ENCODE data around the gene UIMC1. TPM values are rescaled to one million over a fixed set of nuclear protein-coding genes. Genes with fewer than 3 reads are reported as not detected.
"Not testable (repeated sequence)": the region's sequence is repeated elsewhere in the genome, so short reads cannot be mapped to it uniquely, and the experiment has no call there.

Gene UIMC1
- total and polyA plus RNA-seq, 3 donors from 2014 or later: 78.3 to 141 (median 89.9) TPM

DNA sequence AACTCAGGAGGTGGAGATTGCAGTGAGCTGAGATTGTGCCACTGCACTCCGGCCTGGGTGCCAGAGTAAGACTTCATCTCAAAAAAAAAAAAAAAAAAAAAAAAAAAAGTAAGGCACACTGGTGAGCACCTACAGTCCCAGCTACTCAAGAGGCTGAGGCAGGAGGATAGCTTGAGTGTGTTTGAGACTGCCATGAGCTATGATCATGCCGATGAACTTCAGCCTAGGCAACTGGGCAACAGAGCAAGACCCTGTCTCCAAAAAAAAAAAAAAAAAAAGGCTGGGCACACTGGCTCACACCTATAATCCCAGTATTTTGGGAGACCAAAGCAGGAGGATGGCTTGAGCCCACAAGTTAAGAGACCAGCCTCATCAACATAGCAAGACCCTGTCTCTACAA, 20.3 kb downstream of the UIMC1 start:
- Histone ChIP-seq H3K27ac (no peak overlapping the region), H3K36me3 (ENCODE audit: low read depth, missing control alignments) (no peaks in the 10 kb centered on the region), H3K27me3 (no peaks in the 10 kb centered on the region), H3K9me3 (no peaks in the 10 kb centered on the region), H3K4me1 (peaks cover 3% of the 10 kb centered on the region), H3K4me3 (no peak overlapping the region)
- TF ChIP-seq POLR2A (IDR thresholded peaks at IDR 0.05): no peak
- TF ChIP-seq, protein P1, sequence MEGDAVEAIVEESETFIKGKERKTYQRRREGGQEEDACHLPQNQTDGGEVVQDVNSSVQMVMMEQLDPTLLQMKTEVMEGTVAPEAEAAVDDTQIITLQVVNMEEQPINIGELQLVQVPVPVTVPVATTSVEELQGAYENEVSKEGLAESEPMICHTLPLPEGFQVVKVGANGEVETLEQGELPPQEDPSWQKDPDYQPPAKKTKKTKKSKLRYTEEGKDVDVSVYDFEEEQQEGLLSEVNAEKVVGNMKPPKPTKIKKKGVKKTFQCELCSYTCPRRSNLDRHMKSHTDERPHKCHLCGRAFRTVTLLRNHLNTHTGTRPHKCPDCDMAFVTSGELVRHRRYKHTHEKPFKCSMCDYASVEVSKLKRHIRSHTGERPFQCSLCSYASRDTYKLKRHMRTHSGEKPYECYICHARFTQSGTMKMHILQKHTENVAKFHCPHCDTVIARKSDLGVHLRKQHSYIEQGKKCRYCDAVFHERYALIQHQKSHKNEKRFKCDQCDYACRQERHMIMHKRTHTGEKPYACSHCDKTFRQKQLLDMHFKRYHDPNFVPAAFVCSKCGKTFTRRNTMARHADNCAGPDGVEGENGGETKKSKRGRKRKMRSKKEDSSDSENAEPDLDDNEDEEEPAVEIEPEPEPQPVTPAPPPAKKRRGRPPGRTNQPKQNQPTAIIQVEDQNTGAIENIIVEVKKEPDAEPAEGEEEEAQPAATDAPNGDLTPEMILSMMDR (IDR thresholded peaks at IDR 0.05): no peak
- intact Hi-C loops (cut with DNase I; ENCODE audit: low total_unique reads): no loop called here
- WGBS, 2 donors: 100% methylated on average over 2 of the region's 2 CpGs
- DNase-seq: no peak

GRCh38 chr5:176985516-176985915, 21.1 kb downstream of the UIMC1 start:
- no peaks in the 10 kb centered on the region for H3K36me3 ChIP-seq (ENCODE audit: low read depth, missing control alignments)
- no peaks in the 10 kb centered on the region for H3K27me3 ChIP-seq
- TF ChIP-seq POLR2A (IDR thresholded peaks at IDR 0.05): no peak
- TF ChIP-seq, protein P1 (IDR thresholded peaks at IDR 0.05): no peak
- H3K9me3 ChIP-seq: no peaks in the 10 kb centered on the region
- no peak for DNase-seq
- intact Hi-C loops (cut with DNase I; ENCODE audit: low total_unique reads): no loop called here
- no peak overlapping the region for H3K4me3 ChIP-seq
- H3K27ac ChIP-seq: no peak overlapping the region
- H3K4me1 ChIP-seq: peaks cover 3% of the 10 kb centered on the region
- WGBS, 2 donors: 78% methylated on average over 2 of the region's 2 CpGs

DNA sequence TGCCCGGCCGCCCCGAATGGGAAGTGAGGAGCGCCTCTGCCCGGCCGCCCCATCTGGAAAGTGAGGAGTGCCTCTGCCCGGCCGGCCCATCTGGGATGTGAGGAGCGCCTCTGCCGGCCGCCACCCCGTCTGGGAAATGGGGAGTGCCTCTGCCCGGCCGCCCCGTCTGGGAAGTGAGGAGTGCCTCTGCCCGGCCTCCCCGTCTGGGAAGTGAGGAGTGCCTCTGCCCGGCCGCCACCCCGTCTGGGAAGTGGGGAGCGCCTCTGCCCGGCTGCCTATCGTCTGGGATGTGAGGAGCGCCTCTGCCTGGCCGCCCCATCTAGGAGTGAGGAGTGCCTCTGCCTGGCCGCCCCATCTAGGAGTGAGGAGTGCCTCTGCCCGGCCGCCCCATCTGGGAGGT, 22.4 kb downstream of the UIMC1 start:
- H3K36me3 ChIP-seq (ENCODE audit: low read depth, missing control alignments); H3K27me3 ChIP-seq; intact Hi-C loops (cut with DNase I; ENCODE audit: low total_unique reads); H3K4me1 ChIP-seq; H3K27ac ChIP-seq; H3K4me3 ChIP-seq; H3K9me3 ChIP-seq; DNase-seq: not testable (repeated sequence)
- WGBS, 2 donors: 94 to 95% methylated on average over 21 to 25 of the region's 28 CpGs

- H3K4me1 ChIP-seq; H3K27ac ChIP-seq; intact Hi-C loops (cut with DNase I; ENCODE audit: low total_unique reads); H3K4me3 ChIP-seq; H3K9me3 ChIP-seq; DNase-seq; H3K36me3 ChIP-seq (ENCODE audit: low read depth, missing control alignments); H3K27me3 ChIP-seq: not testable (repeated sequence)
- WGBS, 2 donors: 96% methylated on average over 21 of the region's 21 CpGs; no CpG with 5 or more reads in 1 of the 2 donors
These were observed 23.0 kb downstream of the UIMC1 start for GRCh38 chr5:176983593-176983992.

- H3K4me1 ChIP-seq; H3K27ac ChIP-seq; intact Hi-C loops (cut with DNase I; ENCODE audit: low total_unique reads); H3K27me3 ChIP-seq; H3K36me3 ChIP-seq (ENCODE audit: low read depth, missing control alignments); H3K9me3 ChIP-seq; DNase-seq; H3K4me3 ChIP-seq: not testable (repeated sequence)
- 75 to 87% methylated on average over 9 to 13 of the region's 13 CpGs for WGBS, 2 donors
These were observed 23.5 kb downstream of the UIMC1 start for GRCh38 chr5:176983112-176983511.

GRCh38 chr5:176980818-176981217, 25.8 kb downstream of the UIMC1 start:
- no peak overlapping the region for H3K27ac ChIP-seq
- no peak overlapping the region for H3K4me3 ChIP-seq
- no peaks in the 10 kb centered on the region for H3K27me3 ChIP-seq
- intact Hi-C loops (cut with DNase I; ENCODE audit: low total_unique reads): no loop called here
- no peak for TF ChIP-seq POLR2A (IDR thresholded peaks at IDR 0.05)
- TF ChIP-seq, protein P1 (IDR thresholded peaks at IDR 0.05): no peak
- DNase-seq: no peak
- H3K4me1 ChIP-seq: no peaks in the 10 kb centered on the region
- no peaks in the 10 kb centered on the region for H3K9me3 ChIP-seq
- 92 to 94% methylated on average over 7 of the region's 7 CpGs for WGBS, 2 donors
- no peaks in the 10 kb centered on the region for H3K36me3 ChIP-seq (ENCODE audit: low read depth, missing control alignments)

All from testis (tissue), 3 donors.